Tibial artery (tissue), 4 donors: ENCODE results near the gene HDAC4.

ENCODE experiments used
- DNase-seq, 2 donors: peaks; one replicate each; pipeline ENCODE4 v3.0.0-alpha.2; 2019
- H3K27ac ChIP-seq, 2 donors: fragments of 200-600 bp; sonication (generic) in 1 of 2; 1 replicate in 1 of 2; 2 replicates in 1 of 2; pipeline ENCODE4 v1.5.1; 2018 to 2019; ENCODE audit warnings: mild to moderate bottlenecking in 1 of 2
- H3K27me3 ChIP-seq, 2 donors: fragments of 200-600 bp; sonication (generic) in 1 of 2; one replicate each; pipeline versions ENCODE4 v1.5.1 to v1.6.0; 2016 to 2019
- H3K36me3 ChIP-seq, 3 donors: fragments of 200-600 bp; sonication (generic) in 2 of 3; one replicate each; pipeline ENCODE4 v1.5.1; 2016 to 2019; ENCODE audit warnings: mild to moderate bottlenecking in 2 of 3
- H3K4me1 ChIP-seq, 4 donors: fragments of 200-600 bp; sonication (generic) in 2 of 4; 1 replicate in 3 of 4; 2 replicates in 1 of 4; pipeline ENCODE4 v1.5.1; 2016 to 2019
- H3K4me3 ChIP-seq, 2 donors: fragments of 200-600 bp; sonication (generic) in 1 of 2; 1 replicate in 1 of 2; 2 replicates in 1 of 2; pipeline ENCODE4 v1.5.1; 2018 to 2019; ENCODE audit warnings: mild to moderate bottlenecking in 2 of 2
- H3K9me3 ChIP-seq, 3 donors: fragments of 200-600 bp; sonication (generic) in 1 of 3; one replicate each; pipeline ENCODE4 v1.5.1; 2016 to 2019
- CTCF ChIP-seq, 2 experiments: fragments of 200-600 bp in 1 of 2; fragments of 450-650 bp in 1 of 2; IDR thresholded peaks; one replicate each; pipeline ENCODE4 v1.5.1; 2017 to 2019; ENCODE audit warnings: antibody characterized with exemption in 2 of 2, mild to moderate bottlenecking in 1 of 2, moderate library complexity in 1 of 2
- intact Hi-C: fragments of 100-400 bp; cut with DNase I; formaldehyde crosslinking; loops from one replicate; pipeline ENCODE4 v1.15.0; 2023; ENCODE audit warnings: low total_unique reads

HDAC4 gene

GRCh38 chr2:239423551-239423950 lies 22.7 kb upstream of the HDAC4 start:
- no peak for DNase-seq
- TF ChIP-seq CTCF (IDR thresholded peaks at IDR 0.05) = no peak
- H3K4me3 ChIP-seq = no peak overlapping the region
- peaks cover 0 to 32% of the 10 kb centered on the region in 2 donors for H3K27me3 ChIP-seq
- no peaks in the 10 kb centered on the region for H3K36me3 ChIP-seq
- no peak overlapping the region for H3K27ac ChIP-seq
- intact Hi-C loops = no loop called here
- H3K4me1 ChIP-seq = no peaks in the 10 kb centered on the region
- no peaks in the 10 kb centered on the region for H3K9me3 ChIP-seq

- no peak overlapping the region for H3K27ac ChIP-seq
- DNase-seq = no peak
- no peak for TF ChIP-seq CTCF (IDR thresholded peaks at IDR 0.05)
- H3K4me1 ChIP-seq = no peaks in the 10 kb centered on the region
- no peaks in the 10 kb centered on the region for H3K36me3 ChIP-seq
- no peak overlapping the region for H3K4me3 ChIP-seq
- peaks cover 0 to 32% of the 10 kb centered on the region in 2 donors for H3K27me3 ChIP-seq
- intact Hi-C loops = no loop called here
- no peaks in the 10 kb centered on the region for H3K9me3 ChIP-seq
Measured at GRCh38 chr2:239421851-239422250, 21.0 kb upstream of the HDAC4 start.

GRCh38 chr2:239420082-239420481 lies 19.3 kb upstream of the HDAC4 start:
- no peaks in the 10 kb centered on the region for H3K36me3 ChIP-seq
- DNase-seq = no peak
- H3K9me3 ChIP-seq = no peaks in the 10 kb centered on the region
- no peak overlapping the region for H3K27ac ChIP-seq
- no peaks in the 10 kb centered on the region for H3K4me1 ChIP-seq
- H3K27me3 ChIP-seq = peaks cover 0 to 32% of the 10 kb centered on the region in 2 donors
- H3K4me3 ChIP-seq = no peak overlapping the region
- no peak for TF ChIP-seq CTCF (IDR thresholded peaks at IDR 0.05)
- intact Hi-C loops = no loop called here

- no peak for DNase-seq
- intact Hi-C loops = no loop called here
- Histone ChIP-seq H3K9me3 (no peaks in the 10 kb centered on the region), H3K36me3 (no peaks in the 10 kb centered on the region), H3K4me3 (no peak overlapping the region), H3K27ac (no peak overlapping the region), H3K4me1 (no peaks in the 10 kb centered on the region), H3K27me3 (peaks cover 0 to 27% of the 10 kb centered on the region in 2 donors)
- TF ChIP-seq CTCF (IDR thresholded peaks at IDR 0.05) = no peak
Measured at GRCh38 chr2:239418918-239419317, 18.1 kb upstream of the HDAC4 start.

- Histone ChIP-seq H3K4me1 (no peaks in the 10 kb centered on the region), H3K27me3 (no peaks in the 10 kb centered on the region), H3K27ac (no peak overlapping the region), H3K9me3 (peaks cover 0 to 13% (median 0%) of the 10 kb centered on the region in 3 donors), H3K36me3 (no peaks in the 10 kb centered on the region), H3K4me3 (no peak overlapping the region)
- intact Hi-C loops = no loop called here
- DNase-seq = no peak
- no peak for TF ChIP-seq CTCF (IDR thresholded peaks at IDR 0.05)
Measured at GRCh38 chr2:239412905-239413603, 12.2 kb upstream of the HDAC4 start.
